HG03103 (cell line): ENCODE measurements around the gene RPL31.

Source experiments
- ATAC-seq: cut with Tn5 transposase; IDR thresholded peaks from one replicate; pipeline ENCODE4 v1.9.1; 2021; ENCODE audit warnings: low read depth; ENCODE audit not compliant: unreplicated experiment

Gene RPL31

GRCh38 chr2:101001691-101002561 lies at the start of gene RPL31:
TSS of gene RPL31 (plus strand) at chr2:101002289. CDS start at chr2:101002702, 413 bp downstream.
- peak; percentile 92 for ATAC-seq

GRCh38 chr2:100952512-100952911 lies 49.6 kb upstream of the RPL31 start:
- no peak for ATAC-seq

- no peak for ATAC-seq
Observed at GRCh38 chr2:100953406-100954043, 48.6 kb upstream of the RPL31 start.

DNA sequence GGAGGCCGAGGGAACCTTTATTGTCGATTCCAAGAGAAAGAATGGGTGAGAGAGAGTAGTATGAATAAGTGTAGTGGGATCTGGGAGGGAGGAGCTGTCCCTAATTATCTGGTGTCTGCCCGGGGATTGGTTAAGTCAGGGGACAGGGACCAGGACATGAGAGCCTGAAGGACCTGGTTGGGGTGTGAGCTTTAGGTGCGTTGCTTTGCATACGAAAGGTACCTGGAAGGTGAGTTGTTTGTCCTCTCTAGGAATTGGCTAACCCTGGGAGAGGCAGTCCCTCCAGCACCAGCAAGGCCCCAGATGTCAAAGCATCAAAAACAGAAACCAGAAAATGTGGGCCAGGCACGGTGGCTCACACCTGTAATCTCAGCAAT lies 48.1 kb upstream of the RPL31 start:
- ATAC-seq = no peak

- no peak for ATAC-seq
Observed at GRCh38 chr2:100955226-100955625, 46.9 kb upstream of the RPL31 start.

DNA sequence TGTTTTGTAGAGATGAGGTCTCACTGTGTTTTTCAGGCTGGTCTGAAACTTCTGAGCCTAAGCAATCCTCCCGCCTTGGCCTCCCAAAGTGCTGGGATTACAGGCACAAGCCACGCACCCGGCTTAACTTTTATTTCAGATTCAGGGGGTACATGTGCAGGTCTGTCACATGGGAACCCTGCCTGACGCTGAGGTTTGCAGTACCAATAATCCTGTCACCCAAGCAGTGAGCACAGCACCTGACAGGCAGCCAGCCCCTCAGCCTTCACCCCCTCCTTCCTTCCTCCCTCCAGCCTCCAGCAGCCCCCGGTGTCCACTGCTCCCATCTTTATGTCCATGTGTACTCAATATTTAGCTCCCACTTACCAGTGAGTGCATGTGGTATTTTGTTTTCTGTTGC lies 46.0 kb upstream of the RPL31 start:
- ATAC-seq = no peak

GRCh38 chr2:100957996-100958653 lies 44.0 kb upstream of the RPL31 start:
- ATAC-seq = no peak

DNA sequence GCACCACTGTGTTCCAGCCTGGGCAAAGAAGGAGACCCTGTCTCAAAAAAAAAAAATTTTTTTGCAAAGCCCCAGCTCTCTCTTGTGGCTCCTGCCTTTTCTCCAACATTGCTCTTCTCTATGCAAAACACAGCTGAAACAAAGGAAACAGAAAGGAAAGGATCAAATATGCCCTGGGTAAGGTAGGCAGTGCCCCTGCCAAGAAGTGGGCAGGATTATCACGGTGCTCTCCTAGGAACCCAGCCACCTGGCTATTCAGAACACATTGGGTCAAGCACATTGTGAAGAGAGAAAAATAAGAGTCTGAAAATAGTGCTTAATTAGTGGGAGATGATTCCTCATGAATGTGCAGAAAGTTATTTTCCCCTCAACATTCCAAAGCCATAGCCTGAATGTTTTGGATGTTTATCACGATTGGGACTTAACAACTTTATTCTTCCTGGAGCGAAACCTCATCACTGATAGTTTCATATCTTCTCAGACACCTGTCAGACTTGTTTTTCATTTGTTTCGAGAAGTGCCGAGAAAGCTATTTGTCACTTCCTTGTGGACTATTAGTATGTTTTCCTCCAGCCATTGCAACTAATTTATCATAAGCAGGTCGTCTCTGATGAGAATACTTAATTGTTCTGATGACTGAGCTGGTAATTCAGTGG lies 42.7 kb upstream of the RPL31 start:
- ATAC-seq = no peak

- no peak for ATAC-seq
Observed at GRCh38 chr2:100960688-100961087, 41.4 kb upstream of the RPL31 start.

- no peak for ATAC-seq
Observed at GRCh38 chr2:100962366-100963025, 39.6 kb upstream of the RPL31 start.

GRCh38 chr2:100963026-100963375 lies 39.1 kb upstream of the RPL31 start:
- ATAC-seq = no peak

- ATAC-seq = no peak
Observed at GRCh38 chr2:100964222-100964621, 37.9 kb upstream of the RPL31 start.

- no peak for ATAC-seq
Observed at GRCh38 chr2:100964681-100965169, 37.4 kb upstream of the RPL31 start.

DNA sequence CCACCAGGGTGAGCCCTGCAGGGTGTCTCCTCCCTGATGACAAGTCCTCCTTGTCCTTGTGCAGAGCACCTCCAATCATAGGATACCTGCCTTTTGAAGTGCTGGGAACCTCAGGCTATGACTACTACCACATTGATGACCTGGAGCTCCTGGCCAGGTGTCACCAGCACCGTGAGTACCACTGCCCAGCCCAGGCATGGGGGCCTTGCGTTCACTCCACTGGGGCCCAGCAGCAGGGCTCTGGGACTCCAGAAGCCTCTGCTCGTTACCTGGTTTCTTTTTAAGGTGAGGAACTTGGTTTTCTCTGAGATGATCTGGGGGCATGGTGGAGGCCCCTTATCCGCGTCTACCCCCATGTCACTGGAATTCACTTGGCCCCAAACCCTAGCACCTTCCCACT lies 36.5 kb upstream of the RPL31 start:
- ATAC-seq = no peak

- no peak for ATAC-seq
Observed at GRCh38 chr2:100967716-100968115, 34.4 kb upstream of the RPL31 start.

- no peak for ATAC-seq
Observed at GRCh38 chr2:100968146-100969145, 33.6 kb upstream of the RPL31 start.

- no peak for ATAC-seq
Observed at GRCh38 chr2:100969998-100970397, 32.1 kb upstream of the RPL31 start.

GRCh38 chr2:100971221-100971620 lies 30.9 kb upstream of the RPL31 start:
- no peak for ATAC-seq

DNA sequence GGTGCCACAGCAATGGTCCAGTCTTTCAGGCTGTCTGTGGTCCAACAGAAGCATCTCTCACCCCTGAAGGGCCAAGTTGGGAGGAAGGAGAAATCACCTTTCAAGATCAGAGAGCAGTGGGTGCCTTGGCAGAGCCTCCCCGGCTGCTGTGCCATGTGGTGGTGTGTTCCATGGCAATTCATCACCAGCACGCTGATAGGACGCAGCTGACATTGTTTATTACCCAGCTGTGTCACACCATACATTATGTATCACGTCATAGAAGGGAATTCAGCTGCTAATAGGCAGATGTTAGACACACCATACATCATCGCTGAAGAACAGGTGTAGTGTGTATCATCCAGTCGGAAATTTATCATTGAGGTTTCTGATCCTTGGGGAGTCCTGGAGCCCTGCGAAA lies 29.6 kb upstream of the RPL31 start:
- ATAC-seq = no peak
